ENCODE results near the gene IFT57. TPM values are rescaled to one million over a fixed set of nuclear protein-coding genes. Genes with fewer than 3 reads are reported as not detected.
A peak's percentile ranks its signal among the peaks of the same experiment; 100 is the strongest.

IFT57 gene
- total RNA-seq, 1 donor, result 47.6 TPM

DNA sequence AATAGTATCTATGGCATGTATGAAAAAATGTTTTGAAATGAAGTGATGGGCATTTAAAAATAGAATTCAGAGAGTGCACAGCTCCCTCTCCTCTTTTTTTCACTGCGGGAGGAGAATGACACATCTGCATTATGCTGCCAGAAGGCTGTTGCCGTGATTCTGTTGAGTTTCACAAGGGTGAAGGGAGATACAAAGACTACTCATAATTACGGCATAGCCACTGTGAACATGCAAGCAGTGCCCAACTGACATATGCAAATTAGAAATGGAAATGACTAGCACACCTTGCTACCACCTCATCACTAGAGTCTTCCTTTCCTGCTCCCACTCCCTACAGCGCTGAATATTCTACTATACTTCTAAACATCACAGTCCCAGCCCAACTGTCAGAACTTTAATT lies 20.1 kb downstream of the IFT57 start:
- peak; percentile 70 for DNase-seq (ENCODE audit: low read depth)
- TF ChIP-seq, protein P1, sequence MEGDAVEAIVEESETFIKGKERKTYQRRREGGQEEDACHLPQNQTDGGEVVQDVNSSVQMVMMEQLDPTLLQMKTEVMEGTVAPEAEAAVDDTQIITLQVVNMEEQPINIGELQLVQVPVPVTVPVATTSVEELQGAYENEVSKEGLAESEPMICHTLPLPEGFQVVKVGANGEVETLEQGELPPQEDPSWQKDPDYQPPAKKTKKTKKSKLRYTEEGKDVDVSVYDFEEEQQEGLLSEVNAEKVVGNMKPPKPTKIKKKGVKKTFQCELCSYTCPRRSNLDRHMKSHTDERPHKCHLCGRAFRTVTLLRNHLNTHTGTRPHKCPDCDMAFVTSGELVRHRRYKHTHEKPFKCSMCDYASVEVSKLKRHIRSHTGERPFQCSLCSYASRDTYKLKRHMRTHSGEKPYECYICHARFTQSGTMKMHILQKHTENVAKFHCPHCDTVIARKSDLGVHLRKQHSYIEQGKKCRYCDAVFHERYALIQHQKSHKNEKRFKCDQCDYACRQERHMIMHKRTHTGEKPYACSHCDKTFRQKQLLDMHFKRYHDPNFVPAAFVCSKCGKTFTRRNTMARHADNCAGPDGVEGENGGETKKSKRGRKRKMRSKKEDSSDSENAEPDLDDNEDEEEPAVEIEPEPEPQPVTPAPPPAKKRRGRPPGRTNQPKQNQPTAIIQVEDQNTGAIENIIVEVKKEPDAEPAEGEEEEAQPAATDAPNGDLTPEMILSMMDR (IDR thresholded peaks at IDR 0.05; ENCODE audit: insufficient read depth, low read length), result no peak
- H3K4me3 ChIP-seq (ENCODE audit: low read depth, low read length), result no peak overlapping the region

- no peak overlapping the region for H3K4me3 ChIP-seq (ENCODE audit: low read depth, low read length)
- no peak for DNase-seq (ENCODE audit: low read depth)
- TF ChIP-seq, protein P1 (IDR thresholded peaks at IDR 0.05; ENCODE audit: insufficient read depth, low read length), result no peak
These were observed 21.0 kb downstream of the IFT57 start for GRCh38 chr3:108201258-108201657.

GRCh38 chr3:108200578-108200977 lies 21.6 kb downstream of the IFT57 start:
- no peak for DNase-seq (ENCODE audit: low read depth)
- TF ChIP-seq, protein P1 (IDR thresholded peaks at IDR 0.05; ENCODE audit: insufficient read depth, low read length), result no peak
- no peak overlapping the region for H3K4me3 ChIP-seq (ENCODE audit: low read depth, low read length)

DNA sequence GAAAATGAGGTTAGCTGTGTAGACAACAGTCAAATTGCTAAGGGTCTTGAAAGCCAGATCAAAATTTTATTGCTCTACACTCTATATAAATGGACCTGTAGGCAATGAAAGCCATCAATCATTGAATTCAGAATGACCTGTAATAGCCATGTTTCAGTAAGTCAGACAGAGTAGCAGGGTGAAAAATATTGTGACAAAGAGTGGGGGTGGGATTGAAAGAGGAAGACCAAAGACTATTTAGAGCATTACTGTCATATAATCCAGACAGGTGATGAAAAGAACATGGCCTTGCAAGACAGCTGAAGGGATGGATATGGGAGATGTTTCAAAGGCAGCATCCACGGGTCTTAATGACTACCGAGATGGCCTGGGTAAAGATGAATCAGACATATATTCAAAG lies 22.2 kb downstream of the IFT57 start:
- DNase-seq (ENCODE audit: low read depth), result no peak
- TF ChIP-seq, protein P1 (IDR thresholded peaks at IDR 0.05; ENCODE audit: insufficient read depth, low read length), result no peak

GRCh38 chr3:108191394-108191793 lies 30.8 kb downstream of the IFT57 start:
- DNase-seq (ENCODE audit: low read depth), result no peak
- H3K4me3 ChIP-seq (ENCODE audit: low read depth, low read length), result no peak overlapping the region
- TF ChIP-seq, protein P1 (IDR thresholded peaks at IDR 0.05; ENCODE audit: insufficient read depth, low read length), result no peak

More for the DNA sequence above, 22.2 kb downstream of the IFT57 start:
- no peak overlapping the region for H3K4me3 ChIP-seq (ENCODE audit: low read depth, low read length)

GRCh38 chr3:108190346-108190745 lies 31.9 kb downstream of the IFT57 start:
- TF ChIP-seq, protein P1 (IDR thresholded peaks at IDR 0.05; ENCODE audit: insufficient read depth, low read length), result no peak

GRCh38 chr3:108189440-108189839 lies 32.8 kb downstream of the IFT57 start:
- no peak for DNase-seq (ENCODE audit: low read depth)
- H3K4me3 ChIP-seq (ENCODE audit: low read depth, low read length), result no peak overlapping the region
- TF ChIP-seq, protein P1 (IDR thresholded peaks at IDR 0.05; ENCODE audit: insufficient read depth, low read length), result no peak

More at GRCh38 chr3:108190346-108190745, 31.9 kb downstream of the IFT57 start:
- DNase-seq (ENCODE audit: low read depth), result no peak
- H3K4me3 ChIP-seq (ENCODE audit: low read depth, low read length), result no peak overlapping the region

All from fibroblast of the aortic adventitia (primary cell).